HG03469 (cell line): ENCODE results near the gene ANXA5.
"Not testable (repeated sequence)": the region's sequence is repeated elsewhere in the genome, so short reads cannot be mapped to it uniquely, and the experiment has no call there.

Source experiments
- ATAC-seq: cut with Tn5 transposase; IDR thresholded peaks from one replicate; pipeline ENCODE4 v1.9.1; 2021; ENCODE audit warnings: mild to moderate bottlenecking, moderate library complexity, moderate number of reproducible peaks; ENCODE audit not compliant: unreplicated experiment

ANXA5 gene

DNA sequence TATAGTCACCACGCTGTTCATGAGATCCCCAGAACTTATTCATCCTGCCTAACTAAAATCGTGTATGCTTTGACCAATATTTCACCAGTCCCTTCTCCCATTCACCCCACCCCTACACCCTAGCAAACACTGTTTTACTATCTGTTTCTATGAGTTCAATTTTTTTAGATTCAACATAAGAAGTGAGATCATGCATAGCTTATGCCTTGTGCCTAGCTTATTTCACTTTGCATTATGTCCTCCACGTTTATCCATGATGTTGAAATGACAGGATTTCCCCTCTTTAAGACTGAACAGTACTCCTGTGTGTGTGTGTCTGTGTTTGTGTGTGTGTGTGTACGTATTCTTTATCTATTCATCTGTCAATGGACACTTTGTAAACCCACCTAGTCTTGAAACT lies 16.8 kb downstream of the ANXA5 start:
- no peak for ATAC-seq

- no peak for ATAC-seq
Measured at GRCh38 chr4:121679267-121679666, 17.5 kb downstream of the ANXA5 start.

- no peak for ATAC-seq
Measured at GRCh38 chr4:121677524-121677923, 19.3 kb downstream of the ANXA5 start.

GRCh38 chr4:121676345-121677075 lies 20.3 kb downstream of the ANXA5 start:
- ATAC-seq = no peak

GRCh38 chr4:121675715-121676114 lies 21.1 kb downstream of the ANXA5 start:
- no peak for ATAC-seq

DNA sequence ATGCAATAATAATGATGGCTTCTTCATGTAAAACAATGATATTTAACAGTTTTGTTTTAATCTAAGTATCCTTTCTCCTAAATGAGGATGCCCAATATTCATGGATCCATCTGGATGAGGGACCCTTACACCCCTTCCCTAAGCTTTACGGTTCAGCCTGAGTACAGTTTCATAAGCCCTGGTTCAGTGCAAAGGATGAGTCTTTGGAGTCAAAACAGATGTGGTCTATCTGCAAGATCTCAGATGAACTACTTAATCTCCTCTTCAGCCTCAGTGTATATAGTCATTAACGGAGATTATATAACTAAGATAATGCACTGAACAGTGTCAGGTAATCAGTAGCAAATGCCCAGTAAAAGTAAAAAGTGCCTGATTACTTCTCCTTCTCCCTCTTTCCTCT lies 22.1 kb downstream of the ANXA5 start:
- no peak for ATAC-seq

GRCh38 chr4:121674191-121674590 lies 22.6 kb downstream of the ANXA5 start:
- no peak for ATAC-seq

- no peak for ATAC-seq
Measured at GRCh38 chr4:121669163-121669550, 27.6 kb downstream of the ANXA5 start.

DNA sequence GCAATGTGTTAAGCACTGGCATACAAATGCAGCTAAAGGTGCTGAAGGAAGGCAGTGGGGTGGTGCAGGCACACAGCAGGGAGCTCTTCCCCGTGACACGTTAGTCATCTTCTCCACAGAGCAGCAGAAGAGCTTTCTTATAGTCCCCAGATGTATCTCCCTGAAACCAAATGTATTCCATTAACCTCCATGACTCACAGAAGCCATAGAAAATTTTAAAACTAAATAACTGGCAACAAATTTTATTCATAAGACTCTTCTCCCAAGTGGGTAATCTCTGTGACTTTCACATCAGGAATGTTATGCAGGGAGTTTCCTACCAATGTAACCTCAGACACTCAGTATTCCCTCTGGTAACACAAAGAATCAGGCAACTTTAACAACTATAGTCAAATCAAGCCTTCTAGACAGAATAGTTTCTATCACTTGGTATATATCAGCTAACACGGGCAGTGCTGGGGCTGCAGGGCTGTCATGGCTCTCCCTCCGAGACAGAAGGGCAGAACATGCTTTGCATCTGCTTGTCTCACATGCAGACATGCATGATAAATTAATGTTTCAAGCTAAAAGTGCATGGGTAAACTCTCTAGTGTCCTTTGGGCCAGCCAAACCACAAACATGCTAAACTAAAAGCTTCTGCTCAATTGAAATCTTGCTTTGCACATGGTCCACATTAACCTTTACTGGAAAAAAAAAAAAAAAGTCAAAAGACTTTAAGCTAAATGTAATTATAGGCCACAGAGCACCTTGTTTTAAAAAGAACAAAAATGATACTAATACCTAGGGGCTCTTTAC lies 28.2 kb downstream of the ANXA5 start:
- ATAC-seq = no peak

DNA sequence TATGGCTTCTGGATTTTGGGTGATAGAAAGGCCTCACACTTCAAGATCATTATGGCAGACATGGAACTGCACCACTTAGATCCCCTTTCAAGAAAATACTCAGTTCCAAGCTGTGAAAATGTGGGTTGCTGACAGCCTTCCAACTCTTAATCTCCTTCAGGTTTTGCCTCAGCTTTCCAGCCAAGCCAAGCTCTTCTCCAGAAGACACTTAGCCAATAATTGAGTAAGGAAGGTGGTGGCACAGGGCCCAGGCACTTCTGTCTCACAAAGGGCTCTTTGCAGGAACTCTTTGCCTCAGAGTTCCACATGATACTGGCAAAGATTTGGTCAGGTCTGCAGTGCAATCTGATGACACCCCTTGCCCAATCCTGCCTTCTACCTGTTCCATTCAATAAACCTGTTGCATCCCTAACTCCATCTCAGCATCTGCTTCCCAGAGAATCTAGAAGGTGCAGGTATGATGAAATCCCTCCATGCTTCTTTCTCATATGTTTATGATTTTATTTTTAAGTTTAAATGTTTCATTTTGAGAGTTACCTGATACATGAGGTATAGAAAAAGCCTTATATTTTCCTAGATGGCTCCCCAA lies 30.6 kb downstream of the ANXA5 start:
- no peak for ATAC-seq

- ATAC-seq = no peak
Measured at GRCh38 chr4:121665371-121665770, 31.4 kb downstream of the ANXA5 start.

- no peak for ATAC-seq
Measured at GRCh38 chr4:121662225-121662624, 34.6 kb downstream of the ANXA5 start.

- ATAC-seq = not testable (repeated sequence)
Measured at GRCh38 chr4:121660175-121660933, 36.4 kb downstream of the ANXA5 start.

- no peak for ATAC-seq
Measured at GRCh38 chr4:121658125-121658524, 38.7 kb downstream of the ANXA5 start.

DNA sequence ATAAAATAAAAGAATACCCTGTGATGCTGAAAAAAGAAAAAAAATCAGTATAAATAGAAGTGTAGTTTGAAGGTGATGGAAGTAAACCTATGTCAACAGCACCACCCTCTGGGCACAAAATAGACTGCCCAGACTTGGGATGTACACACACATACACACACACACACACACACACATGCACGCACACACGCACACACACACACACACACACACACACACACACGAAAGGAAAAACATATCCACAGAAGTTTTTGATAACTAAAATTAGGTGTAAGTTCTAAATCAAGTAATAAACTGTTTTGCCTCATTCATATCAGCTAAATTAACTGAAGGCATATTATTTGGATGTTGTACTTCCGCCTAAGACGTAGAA lies 40.5 kb downstream of the ANXA5 start:
- no peak for ATAC-seq

DNA sequence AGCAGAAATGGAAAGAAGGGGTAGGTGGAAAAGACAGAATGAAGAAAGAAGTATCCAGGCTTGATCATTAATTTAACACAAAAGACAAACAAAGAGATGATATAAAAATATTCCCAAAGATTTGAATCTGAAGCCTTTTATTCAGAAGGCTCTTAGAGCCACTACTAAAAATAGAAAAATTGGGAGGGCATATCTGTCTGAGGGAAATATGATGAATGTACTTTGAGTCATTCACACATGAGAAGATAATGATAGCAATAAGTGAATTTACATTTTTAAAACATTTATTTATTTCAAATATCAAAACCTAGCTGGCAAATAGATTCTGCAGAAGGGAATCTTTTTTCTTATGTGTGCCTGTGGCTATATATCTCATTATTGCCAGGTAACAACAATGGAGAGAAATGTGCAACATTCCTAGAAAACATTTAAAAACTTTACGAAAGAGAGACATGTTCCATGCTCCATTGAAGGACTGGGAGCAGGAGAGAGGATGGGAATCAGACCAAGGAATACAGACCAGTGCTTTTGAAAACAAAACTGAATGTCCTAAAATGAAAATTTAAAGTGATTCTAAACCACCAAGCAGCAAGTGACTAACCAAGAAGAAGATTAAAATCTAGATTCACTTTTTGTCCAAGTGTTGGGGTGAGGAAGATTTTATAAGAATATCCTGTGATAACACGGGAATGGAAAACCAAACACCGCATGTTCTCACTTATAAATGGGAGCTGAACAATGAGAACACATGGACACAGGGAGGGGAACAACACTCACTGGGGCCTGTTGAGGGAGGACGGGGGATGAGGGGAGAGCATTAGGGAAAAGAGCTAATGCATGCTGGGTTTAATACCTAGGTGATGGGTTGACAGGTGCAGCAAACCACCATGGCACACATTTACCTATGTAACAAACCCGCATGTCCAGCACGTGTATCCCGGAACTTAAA lies 41.2 kb downstream of the ANXA5 start:
- ATAC-seq = no peak

DNA sequence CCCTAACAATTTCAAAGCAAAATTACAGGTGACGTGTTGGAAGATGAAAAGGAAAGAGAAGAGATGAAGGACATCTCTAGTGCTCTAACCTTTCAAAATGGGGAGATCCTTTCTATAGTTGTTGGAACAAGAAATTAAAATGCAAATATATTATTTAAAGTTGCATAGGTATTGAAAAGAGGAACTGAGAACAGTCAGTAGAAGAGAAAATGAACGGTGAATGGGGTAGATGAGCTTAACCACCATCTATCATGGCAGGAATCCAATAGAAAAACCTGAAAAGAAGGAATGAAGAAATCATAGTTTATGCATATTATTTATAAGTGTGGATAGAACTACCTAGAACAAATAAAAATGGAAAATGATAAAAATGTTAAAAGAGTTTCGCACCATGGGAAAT lies 42.0 kb downstream of the ANXA5 start:
- ATAC-seq = peak; percentile 95

DNA sequence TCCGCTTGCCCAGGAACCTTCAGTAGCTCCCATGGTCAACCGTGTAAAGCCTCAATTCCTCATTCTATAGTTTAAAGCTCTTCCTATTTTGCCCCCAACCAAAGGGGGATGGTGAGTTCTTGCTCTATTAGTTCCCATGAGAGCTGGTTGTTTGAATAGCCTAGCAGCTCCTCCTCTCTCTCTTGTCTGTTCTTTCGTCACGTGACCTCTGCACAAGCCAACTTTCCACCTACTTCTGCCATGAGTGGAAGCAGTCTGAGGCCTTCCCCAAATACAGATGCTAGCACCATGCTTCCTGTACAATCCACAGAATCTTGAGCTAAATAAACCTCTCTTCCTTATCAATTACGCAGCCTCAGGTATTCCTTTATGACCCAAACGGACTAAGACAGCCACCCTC lies 42.8 kb downstream of the ANXA5 start:
- ATAC-seq = no peak

DNA sequence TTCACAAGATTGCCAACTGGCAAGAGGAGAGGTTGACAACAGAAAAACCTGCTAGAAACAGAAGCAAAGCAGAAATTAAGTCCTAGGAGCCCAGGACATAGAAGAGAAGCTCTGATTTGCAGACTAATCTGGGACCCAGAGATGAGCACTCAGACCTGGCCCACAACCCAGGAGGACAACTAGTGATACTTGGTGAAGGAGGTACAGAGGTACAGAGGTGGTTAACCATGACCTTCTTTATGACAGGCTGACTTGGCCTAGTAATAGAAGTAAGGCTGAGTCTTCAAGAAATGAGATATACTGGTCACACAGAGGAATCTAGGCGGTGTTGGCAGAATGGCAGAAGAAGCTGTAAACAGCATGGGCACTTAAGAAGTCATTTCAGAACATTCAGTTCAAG lies 43.6 kb downstream of the ANXA5 start:
- ATAC-seq = no peak

DNA sequence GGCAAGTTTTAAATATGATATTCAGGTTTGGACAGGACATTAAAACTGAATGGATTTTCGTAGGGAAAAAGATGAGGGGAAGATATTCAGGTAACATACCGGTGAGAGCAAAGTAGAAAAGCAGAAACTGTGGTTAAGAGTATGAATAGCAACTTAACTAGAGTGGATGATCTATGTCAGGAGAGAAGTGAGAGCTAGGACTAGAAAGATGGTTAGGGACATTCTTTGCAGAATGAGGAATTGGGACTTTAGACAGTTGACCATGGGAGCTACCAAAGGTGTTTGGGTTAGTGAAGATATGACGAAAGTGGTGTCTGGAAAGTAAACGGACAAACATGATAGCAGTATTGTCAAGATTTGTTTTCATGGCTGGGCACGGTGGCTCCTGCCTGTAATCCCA lies 45.2 kb downstream of the ANXA5 start:
- no peak for ATAC-seq
